ENCODE data around the gene PTCD2.

The PTCD2 gene

DNA sequence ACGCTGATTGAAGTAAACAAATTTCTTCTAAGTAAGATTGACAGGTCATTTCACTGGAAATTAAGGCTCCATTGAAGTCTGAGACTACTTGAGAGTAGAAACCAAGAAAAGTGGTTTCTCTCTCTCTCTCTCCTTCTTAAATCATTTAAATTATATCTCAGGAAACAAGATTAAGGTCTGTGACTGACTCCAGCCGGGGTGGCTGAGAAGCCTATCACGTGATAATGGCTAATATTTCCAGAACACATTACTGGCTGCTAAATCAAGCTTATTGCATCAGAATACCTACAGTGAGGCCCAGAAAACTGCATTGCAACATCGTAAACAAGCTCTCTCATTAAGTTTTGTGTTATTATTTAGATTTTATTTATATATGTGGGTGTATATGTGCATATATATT lies 88.4 kb downstream of the PTCD2 start:
- FAIRE-seq: no peak
- DNase-seq (ENCODE audit: insufficient read length, low spot score): no peak

GRCh38 chr5:72410688-72411295 lies 90.6 kb downstream of the PTCD2 start:
- no peak for FAIRE-seq

DNA sequence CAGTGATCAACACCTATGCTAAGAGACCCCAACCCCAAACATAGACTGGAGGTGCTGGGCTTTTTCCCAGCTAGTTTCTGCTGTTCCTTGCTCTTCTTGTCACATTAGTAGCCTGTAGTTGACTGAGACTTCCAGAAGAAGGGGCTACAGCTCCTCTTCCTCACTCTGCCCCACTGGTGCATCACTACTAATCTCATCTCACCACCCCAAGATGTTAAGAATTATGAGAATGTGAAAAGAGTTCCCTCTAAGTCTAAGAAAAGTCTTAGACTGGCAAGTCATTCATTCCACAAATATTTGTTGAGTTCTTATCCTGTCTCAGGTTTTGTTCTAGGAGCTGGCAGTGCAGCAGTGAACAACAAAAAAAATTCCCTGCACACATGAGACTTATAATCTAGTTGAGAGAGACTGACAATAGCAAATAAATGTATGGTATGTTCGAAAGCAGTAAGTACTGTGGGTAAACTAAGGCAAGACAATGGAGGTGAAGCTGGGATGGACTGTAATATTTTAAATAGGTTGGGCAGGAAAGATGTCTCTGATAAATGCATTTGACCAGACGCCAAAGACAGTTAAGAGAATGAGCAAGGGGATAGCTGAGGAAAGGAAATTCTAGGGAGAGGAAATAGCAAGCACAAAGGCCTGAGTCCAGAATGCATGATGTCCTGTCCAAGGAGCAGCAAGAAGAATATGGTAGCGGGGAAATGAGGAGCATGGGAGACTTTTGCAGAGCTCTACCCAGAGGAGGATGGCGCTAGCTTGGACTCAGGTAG lies 92.3 kb downstream of the PTCD2 start:
- DNase-seq (ENCODE audit: insufficient read length, low spot score): no peak
- no peak for FAIRE-seq

More at GRCh38 chr5:72410688-72411295, 90.6 kb downstream of the PTCD2 start:
- no peak for DNase-seq (ENCODE audit: insufficient read length, low spot score)

DNA sequence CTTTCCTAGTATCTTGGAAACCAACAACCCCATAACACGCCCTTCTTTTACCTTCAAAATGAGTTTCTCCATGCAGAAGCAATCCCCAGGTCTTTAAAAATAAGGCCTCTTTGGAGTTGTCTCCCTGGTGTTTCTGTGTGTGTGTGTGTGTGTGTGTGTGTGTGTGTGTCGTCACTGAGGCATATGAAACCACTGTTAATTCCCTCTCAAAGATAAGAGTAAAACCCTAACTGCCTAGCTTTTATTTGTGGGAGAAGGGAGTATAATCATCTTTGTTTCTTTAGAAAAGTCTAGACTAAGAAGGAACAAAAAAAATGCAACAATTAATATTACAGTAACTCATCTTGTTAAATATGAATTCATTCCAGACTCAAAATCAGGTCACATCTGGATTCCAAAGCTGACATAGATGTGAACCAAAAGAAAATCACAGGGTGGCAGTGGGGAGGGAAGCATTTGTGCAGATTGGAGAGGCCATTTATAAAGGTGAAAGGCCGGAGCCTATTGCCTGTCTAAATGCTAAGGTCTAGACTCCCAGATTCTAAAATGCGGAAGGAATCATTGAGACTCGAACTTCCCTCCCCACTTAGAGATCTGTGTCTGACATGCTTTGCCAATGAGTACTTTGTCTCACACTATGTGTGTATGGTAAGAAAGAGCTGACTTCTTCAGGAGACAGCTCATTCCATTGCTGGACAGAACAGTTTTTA lies 95.6 kb downstream of the PTCD2 start:
- no peak for DNase-seq (ENCODE audit: insufficient read length, low spot score)
- no peak for FAIRE-seq

DNA sequence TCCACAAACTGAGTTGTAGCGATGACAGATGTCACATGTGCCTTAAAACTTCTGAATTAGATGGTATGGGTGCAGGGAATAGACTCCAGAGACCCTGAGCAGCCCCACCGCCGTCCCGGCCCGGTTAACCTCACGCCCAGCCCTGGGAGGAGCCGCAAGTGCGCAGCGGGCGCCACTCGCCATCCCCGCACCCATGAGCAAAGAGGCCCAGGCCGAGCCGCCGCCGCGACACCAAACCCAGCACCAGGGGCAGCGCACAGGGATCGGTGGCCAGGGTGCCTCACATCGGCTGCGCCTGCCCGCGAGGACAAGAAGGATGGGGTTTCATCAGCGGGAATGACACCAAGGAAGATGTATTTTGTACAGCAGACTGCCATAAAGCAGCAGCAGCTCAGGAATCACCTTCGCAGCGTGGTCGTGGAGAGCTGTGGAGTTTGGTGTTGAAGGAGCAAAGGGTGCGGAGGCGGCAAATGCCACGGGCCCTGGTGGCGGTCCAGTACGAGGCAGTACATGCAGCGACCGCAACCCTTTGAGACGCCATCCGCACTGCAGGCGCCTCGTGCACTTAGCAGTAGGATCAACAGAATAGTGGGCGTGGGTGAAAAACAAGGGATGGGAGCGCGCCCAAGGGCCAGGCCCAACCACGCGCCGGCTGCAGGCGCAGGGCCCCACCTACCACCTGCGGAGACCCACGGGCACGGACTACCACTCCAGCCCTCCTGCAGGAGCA lies 97.3 kb downstream of the PTCD2 start:
- FAIRE-seq (no peak), DNase-seq (ENCODE audit: insufficient read length, low spot score) (no peak)
